Neural cell (in vitro differentiated cells): ENCODE data around the gene CBFA2T2. TPM values are rescaled to one million over a fixed set of nuclear protein-coding genes. Genes with fewer than 3 reads are reported as not detected.

Experiments
- H2AFZ ChIP-seq: fragments of 200-600, 300-800 bp; sonication (generic), shearing (Covaris generic); 2 replicates; pipeline ENCODE4 v1.6.0; 2014; ENCODE audit warnings: low read depth, mild to moderate bottlenecking, antibody characterized with exemption, low read length, moderate library complexity
- H3F3A ChIP-seq: fragments of 200-600 bp; shearing (Covaris generic); 2 replicates; pipeline ENCODE4 v1.6.1; 2016; ENCODE audit warnings: mild to moderate bottlenecking, moderate library complexity, mixed read lengths, antibody characterized with exemption, low read length; ENCODE audit not compliant: insufficient read depth, poor library complexity, severe bottlenecking
- H3K27ac ChIP-seq: fragments of 200-600, 300-800 bp; sonication (generic), shearing (Covaris generic); 2 replicates; pipeline ENCODE4 v1.5.1; 2014; ENCODE audit warnings: mild to moderate bottlenecking, low read length, moderate library complexity
- H3K27me3 ChIP-seq: fragments of 300-800, 200-600 bp; sonication (generic), shearing (Covaris generic); 2 replicates; pipeline ENCODE4 v1.6.0; 2014; ENCODE audit warnings: mild to moderate bottlenecking, low read depth, low read length, moderate library complexity; ENCODE audit not compliant: insufficient read depth
- H3K36me3 ChIP-seq: fragments of 300-800, 200-600 bp; sonication (generic), shearing (Covaris generic); 2 replicates; pipeline ENCODE4 v1.5.1; 2014; ENCODE audit warnings: mild to moderate bottlenecking, antibody characterized with exemption, low read length, moderate library complexity; ENCODE audit not compliant: insufficient read depth
- H3K4me2 ChIP-seq: fragments of 300-800, 200-600 bp; sonication (generic), shearing (Covaris generic); 2 replicates; pipeline ENCODE4 v1.6.0; 2014; ENCODE audit warnings: mild to moderate bottlenecking, low read length
- H3K4me3 ChIP-seq: fragments of 300-800, 200-600 bp; sonication (generic), shearing (Covaris generic); 2 replicates; pipeline ENCODE4 v1.5.1; 2014; ENCODE audit warnings: mild to moderate bottlenecking, low read length, moderate library complexity
- H3K79me2 ChIP-seq: fragments of 200-600 bp; shearing (Covaris generic); replicated peaks from 2 replicates; pipeline ENCODE4 v1.6.0; 2014; ENCODE audit warnings: mild to moderate bottlenecking, low read length, moderate library complexity; ENCODE audit not compliant: insufficient read depth
- H3K9ac ChIP-seq: fragments of 300-800, 200-600 bp; sonication (generic), shearing (Covaris generic); 2 replicates; pipeline ENCODE4 v1.6.1; 2016; ENCODE audit warnings: mild to moderate bottlenecking, low read length, mixed read lengths
- H3K9me2 ChIP-seq: fragments of 200-600 bp; shearing (Covaris generic); 2 replicates; pipeline ENCODE4 v1.6.1; 2016; ENCODE audit warnings: mild to moderate bottlenecking, low read length, mixed read lengths; ENCODE audit not compliant: insufficient read depth
- H3K9me3 ChIP-seq: fragments of 200-600, 300-800 bp; sonication (generic), shearing (Covaris generic); 2 replicates; pipeline ENCODE4 v1.6.1; 2016; ENCODE audit warnings: mild to moderate bottlenecking, mixed run types, low read length, moderate library complexity, mixed read lengths
- H4K20me1 ChIP-seq: fragments of 200-600 bp; shearing (Covaris generic); 2 replicates; pipeline ENCODE4 v1.6.1; 2016; ENCODE audit warnings: mild to moderate bottlenecking, mixed run types; ENCODE audit not compliant: insufficient read depth
- EP300 ChIP-seq: fragments of 450-650 bp; conservative IDR thresholded peaks from 2 replicates; pipeline ENCODE4 v1.6.1; 2014; ENCODE audit warnings: antibody characterized with exemption, mild to moderate bottlenecking, moderate library complexity; ENCODE audit not compliant: poor library complexity, severe bottlenecking
- EZH2 ChIP-seq: fragments of 200-600, 300-800 bp; shearing (Covaris generic), sonication (generic); IDR thresholded peaks from 2 replicates; pipeline ENCODE4 v1.6.1; 2014; ENCODE audit warnings: antibody characterized with exemption, low read length, borderline replicate concordance, mild to moderate bottlenecking; ENCODE audit not compliant: insufficient read depth, poor library complexity, severe bottlenecking
- MXI1 ChIP-seq: fragments of 450-650 bp; conservative IDR thresholded peaks from 2 replicates; pipeline ENCODE4 v1.6.1; 2014; ENCODE audit warnings: antibody characterized with exemption, mild to moderate bottlenecking; ENCODE audit not compliant: poor library complexity, severe bottlenecking
- POLR2AphosphoS5 ChIP-seq: IDR thresholded peaks from 2 replicates; pipeline ENCODE4 v1.6.1; 2012
- RAD21 ChIP-seq: fragments of 450-650 bp; conservative IDR thresholded peaks from 2 replicates; pipeline ENCODE4 v1.6.1; 2014; ENCODE audit warnings: antibody characterized with exemption, mild to moderate bottlenecking, moderate library complexity
- REST ChIP-seq: IDR thresholded peaks from 2 replicates; pipeline ENCODE4 v1.6.1; 2012; ENCODE audit warnings: borderline replicate concordance
- SMC3 ChIP-seq: fragments of 450-650 bp; conservative IDR thresholded peaks from 2 replicates; pipeline ENCODE4 v1.6.1; 2014; ENCODE audit warnings: antibody characterized with exemption, mild to moderate bottlenecking, moderate library complexity; ENCODE audit not compliant: poor library complexity
- TAF1 ChIP-seq: IDR thresholded peaks from 2 replicates; pipeline ENCODE4 v1.6.1; 2012; ENCODE audit warnings: low read depth
- polyA plus RNA-seq: library from polyadenylated mRNA; depleted of rRNA; stranded (reverse); fragments of >200 nt; gene quantifications from 2 replicates; pipeline ENCODE4 v1.2.3, GENCODE V29; 2014
- TF ChIP-seq, protein P1 (sequence below): fragments of 450-650 bp; IDR thresholded peaks from 2 replicates; pipeline ENCODE4 v1.5.1; 2014; ENCODE audit warnings: antibody characterized with exemption, mild to moderate bottlenecking, moderate library complexity; ENCODE audit not compliant: poor library complexity, severe bottlenecking

CBFA2T2 gene
- polyA plus RNA-seq, 1 donor from 2014 or later, result 15.9 TPM

- Histone ChIP-seq H3K4me3 (peak overlapping the region; percentile 91), H3K9me2 (no peaks in the 10 kb centered on the region), H3K36me3 (no peaks in the 10 kb centered on the region), H3K27ac (peak overlapping the region; percentile 60), H3K9me3 (no peaks in the 10 kb centered on the region), H3K79me2 (no peaks in the 10 kb centered on the region), H3K4me2 (peak overlapping the region; percentile 46), H4K20me1 (no peaks in the 10 kb centered on the region), H2AFZ (peak overlapping the region; percentile 54), H3F3A (no peaks in the 10 kb centered on the region), H3K9ac (peak overlapping the region; percentile 84), H3K27me3 (no peaks in the 10 kb centered on the region)
- TF ChIP-seq SMC3 (no peak), MXI1 (no peak), REST (no peak), RAD21 (no peak), TAF1 (no peak), EZH2 (no peak), POLR2AphosphoS5 (no peak), EP300 (no peak)
- TF ChIP-seq, protein P1, sequence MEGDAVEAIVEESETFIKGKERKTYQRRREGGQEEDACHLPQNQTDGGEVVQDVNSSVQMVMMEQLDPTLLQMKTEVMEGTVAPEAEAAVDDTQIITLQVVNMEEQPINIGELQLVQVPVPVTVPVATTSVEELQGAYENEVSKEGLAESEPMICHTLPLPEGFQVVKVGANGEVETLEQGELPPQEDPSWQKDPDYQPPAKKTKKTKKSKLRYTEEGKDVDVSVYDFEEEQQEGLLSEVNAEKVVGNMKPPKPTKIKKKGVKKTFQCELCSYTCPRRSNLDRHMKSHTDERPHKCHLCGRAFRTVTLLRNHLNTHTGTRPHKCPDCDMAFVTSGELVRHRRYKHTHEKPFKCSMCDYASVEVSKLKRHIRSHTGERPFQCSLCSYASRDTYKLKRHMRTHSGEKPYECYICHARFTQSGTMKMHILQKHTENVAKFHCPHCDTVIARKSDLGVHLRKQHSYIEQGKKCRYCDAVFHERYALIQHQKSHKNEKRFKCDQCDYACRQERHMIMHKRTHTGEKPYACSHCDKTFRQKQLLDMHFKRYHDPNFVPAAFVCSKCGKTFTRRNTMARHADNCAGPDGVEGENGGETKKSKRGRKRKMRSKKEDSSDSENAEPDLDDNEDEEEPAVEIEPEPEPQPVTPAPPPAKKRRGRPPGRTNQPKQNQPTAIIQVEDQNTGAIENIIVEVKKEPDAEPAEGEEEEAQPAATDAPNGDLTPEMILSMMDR, result no peak
Observed at GRCh38 chr20:33664085-33664761, 174.3 kb downstream of the CBFA2T2 start.

- TF ChIP-seq REST (no peak), TAF1 (no peak), EZH2 (no peak), POLR2AphosphoS5 (no peak), SMC3 (no peak), RAD21 (no peak), EP300 (no peak), MXI1 (no peak)
- TF ChIP-seq, protein P1, result no peak
- H3K9me2 ChIP-seq, result no peaks in the 10 kb centered on the region
- H3K27ac ChIP-seq, result no peak overlapping the region
- no peak overlapping the region for H3K4me2 ChIP-seq
- no peaks in the 10 kb centered on the region for H3F3A ChIP-seq
- H3K79me2 ChIP-seq, result no peaks in the 10 kb centered on the region
- no peak overlapping the region for H2AFZ ChIP-seq
- H3K9ac ChIP-seq, result no peak overlapping the region
- no peaks in the 10 kb centered on the region for H3K9me3 ChIP-seq
- no peaks in the 10 kb centered on the region for H3K27me3 ChIP-seq
- no peaks in the 10 kb centered on the region for H3K36me3 ChIP-seq
- H4K20me1 ChIP-seq, result no peaks in the 10 kb centered on the region
- peak overlapping the region; percentile 91 for H3K4me3 ChIP-seq
Observed at GRCh38 chr20:33664762-33665144, 174.9 kb downstream of the CBFA2T2 start.
